Mammary epithelial cell (primary cell): ENCODE measurements around the gene ATP5F1B.

Source experiments
- EZH2 ChIP-seq: IDR thresholded peaks from 2 replicates; pipeline ENCODE4 v1.6.1; 2012; ENCODE audit warnings: low read length, inconsistent platforms, borderline replicate concordance
- TF ChIP-seq, protein P1 (sequence below), 2 donors: IDR thresholded peaks in 1 of 2; conservative IDR thresholded peaks in 1 of 2; 2 replicates each; pipeline ENCODE4 v1.5.1; 2011 to 2012; ENCODE audit warnings: inconsistent platforms in 2 of 2, low read length in 2 of 2, mild to moderate bottlenecking in 2 of 2, control low read depth in 1 of 2, low read depth in 1 of 2; ENCODE audit not compliant: insufficient read depth in 1 of 2; ENCODE audit errors: extremely low read depth in 1 of 2

DNA sequence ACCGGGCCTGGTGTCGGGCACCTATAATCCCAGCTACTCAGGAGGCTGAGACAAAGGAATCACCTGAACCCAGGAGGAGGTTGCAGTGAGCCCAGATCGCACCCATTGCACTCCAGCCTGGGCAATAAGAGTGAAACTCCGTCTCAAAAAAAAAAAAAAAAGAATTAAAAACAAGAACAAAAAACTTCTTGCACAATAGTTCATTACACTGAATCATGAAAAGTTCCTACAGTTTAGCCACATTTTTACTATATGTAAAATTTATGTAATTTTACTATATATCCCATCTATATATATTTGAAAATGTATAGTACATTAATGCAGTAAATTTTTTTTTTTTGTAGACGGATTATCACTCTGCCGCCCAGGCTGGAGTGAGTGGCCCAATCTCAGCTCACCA is 4.6 kb downstream of the ATP5F1B start:
- TF ChIP-seq, protein P1, sequence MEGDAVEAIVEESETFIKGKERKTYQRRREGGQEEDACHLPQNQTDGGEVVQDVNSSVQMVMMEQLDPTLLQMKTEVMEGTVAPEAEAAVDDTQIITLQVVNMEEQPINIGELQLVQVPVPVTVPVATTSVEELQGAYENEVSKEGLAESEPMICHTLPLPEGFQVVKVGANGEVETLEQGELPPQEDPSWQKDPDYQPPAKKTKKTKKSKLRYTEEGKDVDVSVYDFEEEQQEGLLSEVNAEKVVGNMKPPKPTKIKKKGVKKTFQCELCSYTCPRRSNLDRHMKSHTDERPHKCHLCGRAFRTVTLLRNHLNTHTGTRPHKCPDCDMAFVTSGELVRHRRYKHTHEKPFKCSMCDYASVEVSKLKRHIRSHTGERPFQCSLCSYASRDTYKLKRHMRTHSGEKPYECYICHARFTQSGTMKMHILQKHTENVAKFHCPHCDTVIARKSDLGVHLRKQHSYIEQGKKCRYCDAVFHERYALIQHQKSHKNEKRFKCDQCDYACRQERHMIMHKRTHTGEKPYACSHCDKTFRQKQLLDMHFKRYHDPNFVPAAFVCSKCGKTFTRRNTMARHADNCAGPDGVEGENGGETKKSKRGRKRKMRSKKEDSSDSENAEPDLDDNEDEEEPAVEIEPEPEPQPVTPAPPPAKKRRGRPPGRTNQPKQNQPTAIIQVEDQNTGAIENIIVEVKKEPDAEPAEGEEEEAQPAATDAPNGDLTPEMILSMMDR (conservative IDR thresholded peaks at IDR 0.05 in 1 of 2, IDR thresholded peaks at IDR 0.05 in 1 of 2; ENCODE audit: extremely low read depth in 1 of 2, insufficient read depth in 1 of 2, low read depth in 1 of 2, low read length in 2 of 2) = no peak
- TF ChIP-seq EZH2 = no peak
